Activated CD4-positive, alpha-beta T cell treated with anti-CD3 and anti-CD28 coated beads, Interleukin-2, amount 50 U/mL, for 24 hours (primary cell): Measurements from ENCODE around the gene TOMM22.

Experiments
- DNase-seq, 2 donors: peaks; one replicate each; pipeline ENCODE4 v3.0.0-alpha.2; 2020; ENCODE audit warnings: low read depth in 1 of 2, low spot score in 1 of 2

Gene TOMM22

GRCh38 chr22:38733724-38734381 lies 52.1 kb downstream of the TOMM22 start:
- no peak for DNase-seq

GRCh38 chr22:38734421-38735100 lies 52.8 kb downstream of the TOMM22 start:
- DNase-seq, result no peak
